ENCODE data around the gene TGFBR3L. TPM values are rescaled to one million over a fixed set of nuclear protein-coding genes. Genes with fewer than 3 reads are reported as not detected.

Gene TGFBR3L
- total and polyA plus RNA-seq, 2 of the 8 experiments (the other 6 are each of a cell fraction or from before 2014, with no cell fraction given): 3.1 to 3.7 TPM

GRCh38 chr19:7911508-7912143 lies 3.0 kb upstream of the TGFBR3L start:
- Histone ChIP-seq H2BK15ac (ENCODE audit: low read length) (no peak overlapping the region), H3K23ac (ENCODE audit: insufficient read length) (no peak overlapping the region), H3K27ac (ENCODE audit: low read depth, low read length) (no peak overlapping the region), H4K5ac (ENCODE audit: insufficient read length, low read depth, low read length) (no peak overlapping the region), H3K56ac (replicated peaks; ENCODE audit: insufficient read length, low read depth, low read length) (no peak overlapping the region), H3K14ac (ENCODE audit: insufficient read length) (no peak overlapping the region), H3K27me3 (replicated peaks in 1 of 4; ENCODE audit: control insufficient read depth in 3 of 4, extremely low read depth in 1 of 4, insufficient read depth in 3 of 4, low read length in 3 of 4) (peaks cover 8 to 22% (median 17%) of the 10 kb centered on the region in 4 experiments; a peak in 6 of 7 replicates), H3K4ac (replicated peaks; ENCODE audit: insufficient read length, low read depth, low read length) (no peak overlapping the region), H2AFZ (ENCODE audit: low read length) (no peak overlapping the region), H4K91ac (replicated peaks; ENCODE audit: insufficient read length, low read length) (no peak overlapping the region), H4K8ac (ENCODE audit: extremely low read depth, insufficient read depth, low read length) (peak overlapping the region; percentile 35; the same call in 1 of the 2 replicates), H3K79me2 (ENCODE audit: control insufficient read depth in 1 of 2, insufficient read depth in 2 of 2, low read length in 2 of 2) (peaks cover 0 to 4% of the 10 kb centered on the region in 2 experiments; a peak in 1 of 4 replicates), H3K4me1 (replicated peaks in 1 of 4; ENCODE audit: control insufficient read depth in 3 of 4, insufficient read depth in 4 of 4, low read length in 3 of 4) (no peaks in the 10 kb centered on the region), H3K36me3 (ENCODE audit: control insufficient read depth in 2 of 4, insufficient read depth in 4 of 4, low read length in 3 of 4) (peaks cover 5 to 30% (median 16%) of the 10 kb centered on the region in 4 experiments; a peak in 4 of 8 replicates), H3K23me2 (ENCODE audit: low read depth, low read length) (peaks cover 4% of the 10 kb centered on the region; the same call in 1 of the 2 replicates), H3K9ac (replicated peaks in 1 of 4; ENCODE audit: extremely low read depth in 1 of 4, low read depth in 3 of 4, low read length in 3 of 4) (no peak overlapping the region), H3K9me3 (ENCODE audit: insufficient read depth in 2 of 2, low read depth in 1 of 2, low read length in 1 of 2) (no peaks in the 10 kb centered on the region), H2BK20ac (ENCODE audit: low read length) (no peak overlapping the region), H2BK120ac (replicated peaks; ENCODE audit: low read depth, low read length) (no peak overlapping the region), H2BK12ac (ENCODE audit: low read depth, low read length) (no peak overlapping the region), H2AK5ac (ENCODE audit: low read depth, low read length) (no peak overlapping the region), H3K18ac (ENCODE audit: extremely low read depth, low read length) (no peak overlapping the region), H3K79me1 (ENCODE audit: low read depth, low read length) (0 out of 2 replicates have a peak, but pooled peaks cover 2% of the 10 kb centered on the region), H2BK5ac (ENCODE audit: low read depth, low read length) (no peak overlapping the region), H3K4me2 (ENCODE audit: insufficient read depth in 1 of 2, low read depth in 2 of 2, low read length in 2 of 2) (no peak overlapping the region), H4K20me1 (replicated peaks in 1 of 2; ENCODE audit: control insufficient read depth in 1 of 2, insufficient read depth in 2 of 2, low read length in 2 of 2) (peaks cover 5 to 22% of the 10 kb centered on the region in 2 experiments), H3K4me3 (ENCODE audit: extremely low read depth in 1 of 4, insufficient read depth in 2 of 4, low read depth in 3 of 4, low read length in 4 of 4) (no peak overlapping the region)
- POLR2A ChIA-PET (ENCODE audit: partially characterized antibody): interaction anchor here (0.7 to 2.3 kb wide), 5 partner anchors 8 to 43 kb away, joined by 3 to 8 read pairs (median 7); partner anchors contain the start of genes LRRC8E and MAP2K7
- FAIRE-seq: no peak
- 91% methylated on average over 13 of the region's 18 CpGs; no CpG with 5 or more reads in 1 of the 2 experiments for WGBS, 2 experiments (ENCODE audit: extremely low coverage in 1 of 2, insufficient coverage in 1 of 2, insufficient read length in 1 of 2, insufficient replicate concordance in 2 of 2, low coverage in 1 of 2, low lambda C conversion rate in 2 of 2, missing lambda C conversion rate in 1 of 2)
- TF ChIP-seq BCL11A (IDR thresholded peaks at IDR 0.05; ENCODE audit: low read depth in 2 of 2, low read length in 2 of 2) (no peak), CBX5 (IDR thresholded peaks at IDR 0.05; ENCODE audit: low read depth, low read length) (no peak), CHD1 (IDR thresholded peaks at IDR 0.05; ENCODE audit: low read depth, low read length) (no peak)
- CTCF ChIA-PET (ENCODE audit: partially characterized antibody): interaction anchor here (0.7 to 2.3 kb wide), 13 partner anchors 9 to 59 kb away, joined by 3 to 9 read pairs (median 3); no protein-coding TSS in a partner anchor
- DNase-seq (ENCODE audit: low read depth in 1 of 2, low spot score in 2 of 2): no peak

All from H1 (cell line).